Activated T-cell treated with anti-CD3 and anti-CD28 coated beads for 48 hours (primary cell): ENCODE results near the gene ZDHHC11.
"Not testable (repeated sequence)": the region's sequence is repeated elsewhere in the genome, so short reads cannot be mapped to it uniquely, and the experiment has no call there.

Experiments
- DNase-seq: peaks from one replicate; pipeline ENCODE4 v3.0.0-alpha.2; 2020; ENCODE audit warnings: low read depth

The ZDHHC11 gene

GRCh38 chr5:801472-801871, 49.3 kb downstream of the ZDHHC11 start:
- DNase-seq = no peak

GRCh38 chr5:801055-801454, 49.7 kb downstream of the ZDHHC11 start:
- not testable (repeated sequence) for DNase-seq

GRCh38 chr5:798505-799138, 52.2 kb downstream of the ZDHHC11 start:
- DNase-seq = not testable (repeated sequence)

GRCh38 chr5:797986-798385, 52.8 kb downstream of the ZDHHC11 start:
- DNase-seq = not testable (repeated sequence)

- DNase-seq = not testable (repeated sequence)
Measured at GRCh38 chr5:795873-796272, 54.9 kb downstream of the ZDHHC11 start.

GRCh38 chr5:794948-795347, 55.8 kb downstream of the ZDHHC11 start:
- not testable (repeated sequence) for DNase-seq

- not testable (repeated sequence) for DNase-seq
Measured at GRCh38 chr5:788703-789102, 62.1 kb downstream of the ZDHHC11 start.

- not testable (repeated sequence) for DNase-seq
Measured at GRCh38 chr5:787857-788233, 62.9 kb downstream of the ZDHHC11 start.

GRCh38 chr5:787224-787856, 63.4 kb downstream of the ZDHHC11 start:
- not testable (repeated sequence) for DNase-seq

GRCh38 chr5:785181-785705, 65.5 kb downstream of the ZDHHC11 start:
- not testable (repeated sequence) for DNase-seq

GRCh38 chr5:784428-785177, 66.2 kb downstream of the ZDHHC11 start, which contains the start of gene ZDHHC11B:
ZDHHC11B (minus strand) TSS chr5:784729; CDS start chr5:766919, 17,810 bp downstream.
- peak; percentile 90 for DNase-seq

- not testable (repeated sequence) for DNase-seq
Measured at GRCh38 chr5:783881-784427, 66.8 kb downstream of the ZDHHC11 start.

- not testable (repeated sequence) for DNase-seq
Measured at GRCh38 chr5:783049-783802, 67.6 kb downstream of the ZDHHC11 start.

GRCh38 chr5:782356-782755, 68.4 kb downstream of the ZDHHC11 start:
- DNase-seq = not testable (repeated sequence)

GRCh38 chr5:780571-780970, 70.2 kb downstream of the ZDHHC11 start:
- DNase-seq = not testable (repeated sequence)

GRCh38 chr5:778967-779366, 71.8 kb downstream of the ZDHHC11 start:
- DNase-seq = not testable (repeated sequence)

- DNase-seq = not testable (repeated sequence)
Measured at GRCh38 chr5:778421-778820, 72.4 kb downstream of the ZDHHC11 start.

- no peak for DNase-seq
Measured at GRCh38 chr5:777756-778161, 73.0 kb downstream of the ZDHHC11 start.

- no peak for DNase-seq
Measured at GRCh38 chr5:776862-777711, 73.7 kb downstream of the ZDHHC11 start.
